Caco-2 (cell line): ENCODE data around the gene MRPL33. TPM values are rescaled to one million over a fixed set of nuclear protein-coding genes. Genes with fewer than 3 reads are reported as not detected.

Experiments
- BruUV-seq: library from RNA; stranded (reverse); fragments of 400-500 nt; replicated peaks from 2 replicates; lab custom pipeline; 2021; lab: Mats Ljungman, UMichigan
- CTCF ChIA-PET: fragments of 300-600 bp; sonication (Branson Sonifier 250); formaldehyde crosslinking; loops from one replicate; lab custom pipeline; 2022; ENCODE audit warnings: antibody characterized with exemption; lab: Charles Lee
- POLR2A ChIA-PET: fragments of 300-600 bp; sonication (Branson Sonifier 250); formaldehyde crosslinking; loops from one replicate; lab custom pipeline; 2022; ENCODE audit warnings: antibody characterized with exemption; lab: Charles Lee
- DNase-seq, 2 experiments: peaks; one replicate each; pipeline versions ENCODE4 v3.0.0 to v3.0.0-alpha.2; 2020 to 2022
- H3K27me3 ChIP-seq: replicated peaks from 2 replicates; pipeline ENCODE4 v1.6.0; 2011; ENCODE audit warnings: low read length; ENCODE audit not compliant: control insufficient read depth, insufficient read depth
- H3K36me3 ChIP-seq: 2 replicates; pipeline ENCODE4 v1.5.1; 2011; ENCODE audit warnings: low read length; ENCODE audit not compliant: control insufficient read depth, insufficient read depth
- H3K4me1 ChIP-seq: fragments of 250-450 bp; sonication (Bioruptor Pico); 2 replicates; pipeline ENCODE4 v1.5.1; 2020; ENCODE audit warnings: mild to moderate bottlenecking
- H3K4me3 ChIP-seq: 2 replicates; pipeline ENCODE4 v1.5.1; 2011; ENCODE audit warnings: low read depth, mild to moderate bottlenecking, control low read depth, low read length
- H3K9me3 ChIP-seq: fragments of 250-450 bp; sonication (Bioruptor Pico); 2 replicates; pipeline ENCODE4 v1.5.1; 2020; ENCODE audit warnings: mild to moderate bottlenecking, moderate library complexity
- H3K27ac Mint-ChIP-seq: one replicate; pipeline ENCODE4 v1.8.0; 2022; ENCODE audit warnings: mixed read lengths; ENCODE audit not compliant: unreplicated experiment
- H3K27me3 Mint-ChIP-seq: one replicate; pipeline ENCODE4 v1.8.0; 2022; ENCODE audit warnings: mixed read lengths; ENCODE audit not compliant: insufficient read depth, unreplicated experiment
- H3K36me3 Mint-ChIP-seq: one replicate; pipeline ENCODE4 v1.8.0; 2022; ENCODE audit warnings: mild to moderate bottlenecking, mixed read lengths; ENCODE audit not compliant: insufficient read depth, unreplicated experiment
- H3K4me1 Mint-ChIP-seq: one replicate; pipeline ENCODE4 v1.8.0; 2022; ENCODE audit warnings: low read depth, mixed read lengths; ENCODE audit not compliant: unreplicated experiment
- H3K4me3 Mint-ChIP-seq: one replicate; pipeline ENCODE4 v1.8.0; 2022; ENCODE audit warnings: mild to moderate bottlenecking, moderate library complexity, mixed read lengths; ENCODE audit not compliant: unreplicated experiment
- H3K9me3 Mint-ChIP-seq: one replicate; pipeline ENCODE4 v1.8.0; 2022; ENCODE audit warnings: mixed read lengths; ENCODE audit not compliant: unreplicated experiment
- CTCF ChIP-seq, 2 experiments: fragments of 200-600 bp in 1 of 2; IDR thresholded peaks; 1 replicate in 1 of 2; 2 replicates in 1 of 2; pipeline versions ENCODE4 v1.5.1 to v1.8.0; 2011 to 2022; ENCODE audit warnings: antibody characterized with exemption in 1 of 2, control low read depth in 1 of 2, inconsistent platforms in 1 of 2, low read depth in 1 of 2, low read length in 1 of 2, mild to moderate bottlenecking in 1 of 2, moderate library complexity in 1 of 2; ENCODE audit not compliant: insufficient read depth in 1 of 2, severe bottlenecking in 1 of 2, unreplicated experiment in 1 of 2
- intact Hi-C: fragments of 100-400 bp; cut with micrococcal nuclease; formaldehyde crosslinking; loops from one replicate; pipeline ENCODE4 v1.10.0; 2022; ENCODE audit not compliant: unreplicated experiment
- total RNA-seq: library from RNA; stranded (reverse); gene quantifications from 2 replicates; pipeline ENCODE4 v1.2.3, GENCODE V29; 2022

MRPL33 gene
- total RNA-seq, 1 experiment from 2014 or later: 84.9 TPM

- Mint-ChIP-seq H3K27ac (peak overlapping the region; percentile 85), H3K4me1 (peaks cover 49% of the 10 kb centered on the region), H3K36me3 (no peaks in the 10 kb centered on the region), H3K9me3 (no peaks in the 10 kb centered on the region), H3K27me3 (no peaks in the 10 kb centered on the region), H3K4me3 (no peak overlapping the region)
- Histone ChIP-seq H3K36me3 (no peaks in the 10 kb centered on the region), H3K9me3 (no peaks in the 10 kb centered on the region), H3K4me3 (no peak overlapping the region), H3K4me1 (peaks cover 38% of the 10 kb centered on the region), H3K27me3 (no peaks in the 10 kb centered on the region)
- no TSS peak for BruUV-seq
- intact Hi-C loops: no loop called here
- no peak for TF ChIP-seq CTCF (IDR thresholded peaks at IDR 0.05; ENCODE audit: insufficient read depth in 1 of 2, low read depth in 1 of 2, low read length in 1 of 2, severe bottlenecking in 1 of 2, unreplicated experiment in 1 of 2)
- POLR2A ChIA-PET: no interaction called here
- no peak for DNase-seq
- CTCF ChIA-PET: no interaction called here
Observed at GRCh38 chr2:27797841-27798240, 26.3 kb downstream of the MRPL33 start.

GRCh38 chr2:27798486-27798885 lies 27.0 kb downstream of the MRPL33 start:
- no peak for DNase-seq
- H3K27me3 ChIP-seq: no peaks in the 10 kb centered on the region
- TSS peak; percentile 90 for BruUV-seq
- intact Hi-C loops: no loop called here
- TF ChIP-seq CTCF (IDR thresholded peaks at IDR 0.05; ENCODE audit: insufficient read depth in 1 of 2, low read depth in 1 of 2, low read length in 1 of 2, severe bottlenecking in 1 of 2, unreplicated experiment in 1 of 2): no peak
- Mint-ChIP-seq H3K4me3 (peak overlapping the region; percentile 27), H3K36me3 (no peaks in the 10 kb centered on the region), H3K27ac (peak overlapping the region; percentile 85), H3K27me3 (no peaks in the 10 kb centered on the region), H3K4me1 (peaks cover 49% of the 10 kb centered on the region), H3K9me3 (no peaks in the 10 kb centered on the region)
- H3K4me3 ChIP-seq: no peak overlapping the region
- H3K36me3 ChIP-seq: no peaks in the 10 kb centered on the region
- CTCF ChIA-PET: no interaction called here
- no peaks in the 10 kb centered on the region for H3K9me3 ChIP-seq
- POLR2A ChIA-PET: interaction anchor here (0.9 to 1.3 kb wide), 3 partner anchors 27 to 95 kb away, joined by 3 to 7 read pairs (median 4); partner anchors contain the start of gene MRPL33
- peaks cover 42% of the 10 kb centered on the region for H3K4me1 ChIP-seq

GRCh38 chr2:27798948-27799645 lies 27.6 kb downstream of the MRPL33 start:
- TF ChIP-seq CTCF (IDR thresholded peaks at IDR 0.05; ENCODE audit: insufficient read depth in 1 of 2, low read depth in 1 of 2, low read length in 1 of 2, severe bottlenecking in 1 of 2, unreplicated experiment in 1 of 2): no peak
- CTCF ChIA-PET: interaction anchor here (1.0 kb wide), 2 partner anchors 76 to 95 kb away, joined by 3 read pairs; no protein-coding TSS in a partner anchor
- Histone ChIP-seq H3K9me3 (no peaks in the 10 kb centered on the region), H3K4me1 (peaks cover 42% of the 10 kb centered on the region), H3K4me3 (no peak overlapping the region), H3K27me3 (no peaks in the 10 kb centered on the region), H3K36me3 (no peaks in the 10 kb centered on the region)
- Mint-ChIP-seq H3K27me3 (no peaks in the 10 kb centered on the region), H3K4me3 (peak overlapping the region; percentile 27), H3K9me3 (no peaks in the 10 kb centered on the region), H3K36me3 (no peaks in the 10 kb centered on the region), H3K27ac (peak overlapping the region; percentile 85), H3K4me1 (peaks cover 49% of the 10 kb centered on the region)
- intact Hi-C loops: no loop called here
- POLR2A ChIA-PET: interaction anchor here (0.9 to 1.3 kb wide), 3 partner anchors 28 to 95 kb away, joined by 3 to 7 read pairs (median 4); partner anchors contain the start of gene MRPL33
- BruUV-seq: no TSS peak
- peak; percentile 81 to 89 for DNase-seq
